Fibroblast of the aortic adventitia (primary cell): ENCODE data around the gene DCK. TPM values are rescaled to one million over a fixed set of nuclear protein-coding genes. Genes with fewer than 3 reads are reported as not detected.
A peak's percentile ranks its signal among the peaks of the same experiment; 100 is the strongest.

ENCODE experiments used
- DNase-seq: peaks from one replicate; pipeline ENCODE4 v3.0.0-alpha.2; 2010; ENCODE audit warnings: low read depth
- H3K4me3 ChIP-seq: 2 replicates; pipeline ENCODE4 v1.5.1; 2011; ENCODE audit warnings: low read depth, mild to moderate bottlenecking, control low read depth, low read length, moderate library complexity
- CTCF ChIP-seq: IDR thresholded peaks from 2 replicates; pipeline ENCODE4 v1.5.1; 2011; ENCODE audit warnings: mild to moderate bottlenecking, low read length, control low read depth, inconsistent platforms; ENCODE audit not compliant: insufficient read depth
- total RNA-seq: library from RNA; depleted of rRNA; stranded (reverse); fragments of >200 nt; gene quantifications from 2 replicates; pipeline ENCODE4 v1.2.3, GENCODE V29; 2012; ENCODE audit warnings: low replicate concordance

Gene DCK
- total RNA-seq, 1 donor: 35.2 TPM

- H3K4me3 ChIP-seq: no peak overlapping the region
- DNase-seq: no peak
- TF ChIP-seq CTCF: no peak
These were observed 8.9 kb upstream of the DCK start for GRCh38 chr4:70984589-70984988.

- no peak overlapping the region for H3K4me3 ChIP-seq
- no peak for DNase-seq
- TF ChIP-seq CTCF: no peak
These were observed 1.9 kb upstream of the DCK start for GRCh38 chr4:70991596-70991995.

GRCh38 chr4:70992391-70992881, 1.0 kb upstream of the DCK start:
- H3K4me3 ChIP-seq: peak overlapping the region; percentile 96
- no peak for TF ChIP-seq CTCF
- no peak for DNase-seq

DNA sequence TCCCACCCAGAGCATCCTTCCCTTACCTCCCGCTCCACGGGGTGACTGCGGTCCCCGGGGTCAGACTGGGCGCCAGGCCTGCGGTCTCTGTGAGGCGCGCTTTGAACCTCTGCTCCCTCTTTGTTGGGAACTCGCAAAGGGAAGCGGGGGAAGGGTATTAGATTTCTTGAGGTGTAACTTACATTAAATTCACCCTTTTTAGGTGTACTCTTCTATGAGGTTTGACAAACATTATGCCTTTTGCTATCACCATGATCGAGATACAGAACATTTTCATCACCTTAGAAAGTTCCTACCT, 569 bp downstream of the DCK start:
- DNase-seq: no peak
- no peak for TF ChIP-seq CTCF
- peak overlapping the region; percentile 96 for H3K4me3 ChIP-seq

DNA sequence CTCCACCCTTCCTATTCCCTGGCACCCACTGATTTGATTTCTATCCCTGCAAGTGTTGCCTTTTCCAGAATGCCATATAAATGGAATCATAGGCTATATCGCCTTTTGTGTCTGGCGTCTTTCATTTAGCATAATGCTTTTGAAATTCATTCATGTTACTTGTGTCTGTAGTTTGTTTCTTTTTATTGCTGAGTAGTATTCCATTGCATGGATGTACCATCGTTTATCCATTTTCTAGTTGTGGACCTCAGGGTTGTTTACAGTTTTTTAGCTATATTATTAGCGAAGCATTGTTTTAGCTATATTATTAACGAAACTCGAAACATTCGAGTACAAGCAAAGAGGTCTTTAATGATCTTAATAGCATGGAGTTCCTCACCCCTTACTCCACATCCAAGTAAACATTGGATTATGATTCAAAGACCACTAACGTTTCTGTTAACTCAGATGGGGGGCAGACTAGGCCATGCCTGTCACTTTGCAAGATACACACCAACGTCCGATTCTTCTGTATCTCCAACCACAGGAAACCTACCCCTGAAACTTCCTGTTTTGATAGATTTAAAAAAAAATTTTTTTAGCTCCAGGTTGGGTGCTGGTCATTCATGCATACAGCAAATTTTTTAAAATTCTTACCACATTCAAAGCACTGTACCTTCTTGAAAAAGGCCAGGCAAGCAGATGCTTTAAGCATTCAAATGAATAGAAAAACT, 1.1 kb downstream of the DCK start:
- peak overlapping the region; percentile 96 for H3K4me3 ChIP-seq
- TF ChIP-seq CTCF: no peak
- no peak for DNase-seq

- no peak overlapping the region for H3K4me3 ChIP-seq
- TF ChIP-seq CTCF: no peak
- no peak for DNase-seq
These were observed 2.5 kb downstream of the DCK start for GRCh38 chr4:70996018-70996360.

DNA sequence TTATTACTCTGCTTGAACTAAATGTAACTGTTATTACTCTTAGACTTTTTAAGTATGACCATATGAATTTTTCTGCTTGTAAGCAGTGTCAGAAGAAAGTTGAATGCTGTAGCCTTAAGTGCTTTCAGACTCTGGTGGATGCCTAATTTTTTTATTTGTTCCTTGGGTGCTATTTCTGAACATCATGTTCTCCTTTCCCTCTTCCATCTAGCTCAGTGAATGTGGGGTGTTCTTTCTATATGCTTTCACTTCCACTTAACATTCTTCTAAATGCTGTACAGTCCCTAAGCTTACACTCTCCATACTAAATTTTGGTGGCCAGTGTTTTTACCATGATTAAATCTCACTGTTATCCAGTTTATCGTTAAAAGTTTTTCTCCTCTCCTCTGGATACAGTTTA, 3.6 kb downstream of the DCK start:
- no peak for TF ChIP-seq CTCF
- no peak overlapping the region for H3K4me3 ChIP-seq
- DNase-seq: no peak
